ENCODE measurements around the gene ERBB2. TPM values are rescaled to one million over a fixed set of nuclear protein-coding genes. Genes with fewer than 3 reads are reported as not detected.

ERBB2 gene
- total and polyA plus RNA-seq, 2 of the 13 experiments (the other 11 are each of a cell fraction or from before 2014, with no cell fraction given): 57.7 to 64.1 TPM

GRCh38 chr17:39652587-39653315, 47.1 kb upstream of the ERBB2 start (continued):
- TF ChIP-seq TFDP2 (CRISPR knock-in tag; IDR thresholded peaks at IDR 0.05) (no peak), ZNF34 (CRISPR knock-in tag; IDR thresholded peaks at IDR 0.05; ENCODE audit: borderline replicate concordance) (0 out of 2 replicates have a peak, but pooled peaks have one; percentile 61), ZSCAN20 (CRISPR knock-in tag; IDR thresholded peaks at IDR 0.05; ENCODE audit: borderline replicate concordance) (no peak), ZHX1 (CRISPR knock-in tag; IDR thresholded peaks at IDR 0.05; ENCODE audit: low read depth) (no peak), ZBTB39 (CRISPR knock-in tag; IDR thresholded peaks at IDR 0.05) (no peak), NBN (conservative IDR thresholded peaks at IDR 0.05) (no peak), POLR2A (IDR thresholded peaks at IDR 0.05; ENCODE audit: insufficient read depth in 1 of 2, low read depth in 2 of 2, low read length in 2 of 2) (no peak), ZNF367 (CRISPR knock-in tag; IDR thresholded peaks at IDR 0.05; ENCODE audit: borderline replicate concordance) (no peak), HNF1B (CRISPR knock-in tag; IDR thresholded peaks at IDR 0.05) (no peak), ZFY (CRISPR knock-in tag; IDR thresholded peaks at IDR 0.05) (peak; percentile 69; the same call in 1 of the 2 replicates), ZNF567 (CRISPR knock-in tag; IDR thresholded peaks at IDR 0.05; ENCODE audit: borderline replicate concordance) (no peak), ZNF713 (CRISPR knock-in tag; IDR thresholded peaks at IDR 0.05) (no peak), HOXA3 (CRISPR knock-in tag; IDR thresholded peaks at IDR 0.05) (no peak), ZNF660 (CRISPR knock-in tag; IDR thresholded peaks at IDR 0.05; ENCODE audit: borderline replicate concordance, low read depth) (no peak), ELK4 (CRISPR knock-in tag; IDR thresholded peaks at IDR 0.05; ENCODE audit: borderline replicate concordance) (no peak), SSRP1 (CRISPR knock-in tag; IDR thresholded peaks at IDR 0.05) (no peak), ZNF790 (CRISPR knock-in tag; IDR thresholded peaks at IDR 0.05; ENCODE audit: borderline replicate concordance) (no peak), ZNF850 (CRISPR knock-in tag; conservative IDR thresholded peaks at IDR 0.05) (no peak), ZNF260 (CRISPR knock-in tag; IDR thresholded peaks at IDR 0.05; ENCODE audit: borderline replicate concordance, low read depth) (no peak), TCF7L2 (IDR thresholded peaks at IDR 0.05; ENCODE audit: low read depth, low read length) (no peak), YY1 (IDR thresholded peaks at IDR 0.05; ENCODE audit: insufficient read depth, insufficient replicate concordance, low read depth, low read length) (no peak)
